Gastrocnemius medialis (tissue), 4 donors: ENCODE data around the gene FUOM. TPM values are rescaled to one million over a fixed set of nuclear protein-coding genes. Genes with fewer than 3 reads are reported as not detected.

Experiments
- ATAC-seq, 2 donors: fragments of 150-250 bp; one replicate each; pipeline ENCODE4 v1.9.1; 2016
- DNase-seq, 2 donors: peaks; one replicate each; pipeline ENCODE4 v3.0.0-alpha.2; 2019
- H3K27ac ChIP-seq, 4 donors: fragments of 200-600 bp; sonication (generic); 1 replicate in 1 of 4; 2 replicates in 3 of 4; pipeline ENCODE4 v1.5.1; 2016 to 2018; ENCODE audit warnings: mild to moderate bottlenecking in 2 of 4, moderate library complexity in 1 of 4
- H3K27me3 ChIP-seq, 3 donors: fragments of 200-600 bp; sonication (generic) in 2 of 3; 1 replicate in 1 of 3; 2 replicates in 2 of 3; pipeline versions ENCODE4 v1.5.1 to v1.6.0; 2016 to 2019; ENCODE audit warnings: mild to moderate bottlenecking in 1 of 3, moderate library complexity in 1 of 3
- H3K36me3 ChIP-seq, 2 donors: fragments of 200-600 bp; sonication (generic) in 1 of 2; one replicate each; pipeline ENCODE4 v1.5.1; 2017 to 2018
- H3K4me1 ChIP-seq, 2 donors: fragments of 200-600 bp; sonication (generic) in 1 of 2; one replicate each; pipeline ENCODE4 v1.5.1; 2016 to 2017; ENCODE audit warnings: mild to moderate bottlenecking in 2 of 2
- H3K4me3 ChIP-seq, 4 donors: fragments of 200-600 bp; sonication (generic) in 3 of 4; 1 replicate in 1 of 4; 2 replicates in 3 of 4; pipeline ENCODE4 v1.5.1; 2016 to 2019; ENCODE audit warnings: mild to moderate bottlenecking in 2 of 4
- H3K9me3 ChIP-seq, 3 donors: fragments of 200-600 bp; sonication (generic) in 2 of 3; 1 replicate in 1 of 3; 2 replicates in 2 of 3; pipeline ENCODE4 v1.5.1; 2016 to 2019
- POLR2A ChIP-seq, 2 donors: fragments of 450-650 bp; IDR thresholded peaks; one replicate each; pipeline ENCODE4 v1.6.1; 2017; ENCODE audit warnings: antibody characterized with exemption in 2 of 2, mild to moderate bottlenecking in 2 of 2, moderate library complexity in 2 of 2
- in situ Hi-C, 4 donors: fragments of 200-750 bp; cut with MboI; loops; one replicate each; pipeline versions ENCODE4 v1.15.0 to v1.8.0; 2017; ENCODE audit warnings: low sequenced_read_pairs in 4 of 4
- intact Hi-C: fragments of 100-400 bp; cut with DNase I; formaldehyde crosslinking; loops from one replicate; pipeline ENCODE4 v1.15.1; 2023; ENCODE audit warnings: low total_unique reads
- total RNA-seq, 4 donors: library from RNA; depleted of rRNA; stranded (reverse); fragments of >200 nt; gene quantifications; one replicate each; pipeline versions ENCODE4 v1.1.0 to v1.2.3, GENCODE V29; 2016
- TF ChIP-seq, protein P1 (sequence below), 5 experiments: fragments of 450-650 bp in 3 of 5; fragments of 200-600 bp in 2 of 5; sonication (generic) in 2 of 5; IDR thresholded peaks in 4 of 5; conservative IDR thresholded peaks in 1 of 5; 1 replicate in 4 of 5; 2 replicates in 1 of 5; pipeline ENCODE4 v1.5.1; 2016 to 2019; ENCODE audit warnings: antibody characterized with exemption in 5 of 5, mild to moderate bottlenecking in 3 of 5, moderate library complexity in 3 of 5

FUOM gene
- total RNA-seq, 4 donors from 2014 or later = 3.2 to 8.9 (median 5.6) TPM

GRCh38 chr10:133346413-133346812, 11.4 kb downstream of the FUOM start:
- intact Hi-C loops = no loop called here
- H3K9me3 ChIP-seq = no peaks in the 10 kb centered on the region
- H3K4me3 ChIP-seq = no peak overlapping the region
- ATAC-seq (no peak), DNase-seq (no peak)
- TF ChIP-seq, protein P1, sequence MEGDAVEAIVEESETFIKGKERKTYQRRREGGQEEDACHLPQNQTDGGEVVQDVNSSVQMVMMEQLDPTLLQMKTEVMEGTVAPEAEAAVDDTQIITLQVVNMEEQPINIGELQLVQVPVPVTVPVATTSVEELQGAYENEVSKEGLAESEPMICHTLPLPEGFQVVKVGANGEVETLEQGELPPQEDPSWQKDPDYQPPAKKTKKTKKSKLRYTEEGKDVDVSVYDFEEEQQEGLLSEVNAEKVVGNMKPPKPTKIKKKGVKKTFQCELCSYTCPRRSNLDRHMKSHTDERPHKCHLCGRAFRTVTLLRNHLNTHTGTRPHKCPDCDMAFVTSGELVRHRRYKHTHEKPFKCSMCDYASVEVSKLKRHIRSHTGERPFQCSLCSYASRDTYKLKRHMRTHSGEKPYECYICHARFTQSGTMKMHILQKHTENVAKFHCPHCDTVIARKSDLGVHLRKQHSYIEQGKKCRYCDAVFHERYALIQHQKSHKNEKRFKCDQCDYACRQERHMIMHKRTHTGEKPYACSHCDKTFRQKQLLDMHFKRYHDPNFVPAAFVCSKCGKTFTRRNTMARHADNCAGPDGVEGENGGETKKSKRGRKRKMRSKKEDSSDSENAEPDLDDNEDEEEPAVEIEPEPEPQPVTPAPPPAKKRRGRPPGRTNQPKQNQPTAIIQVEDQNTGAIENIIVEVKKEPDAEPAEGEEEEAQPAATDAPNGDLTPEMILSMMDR (IDR thresholded peaks at IDR 0.05 in 4 of 5, conservative IDR thresholded peaks at IDR 0.05 in 1 of 5) = no peak
- TF ChIP-seq POLR2A (IDR thresholded peaks at IDR 0.05) = no peak
- in situ Hi-C loops = no loop called here
- no peaks in the 10 kb centered on the region for H3K36me3 ChIP-seq
- H3K4me1 ChIP-seq = no peaks in the 10 kb centered on the region
- no peak overlapping the region for H3K27ac ChIP-seq
- peaks cover 26 to 46% (median 39%) of the 10 kb centered on the region in 3 donors for H3K27me3 ChIP-seq

DNA sequence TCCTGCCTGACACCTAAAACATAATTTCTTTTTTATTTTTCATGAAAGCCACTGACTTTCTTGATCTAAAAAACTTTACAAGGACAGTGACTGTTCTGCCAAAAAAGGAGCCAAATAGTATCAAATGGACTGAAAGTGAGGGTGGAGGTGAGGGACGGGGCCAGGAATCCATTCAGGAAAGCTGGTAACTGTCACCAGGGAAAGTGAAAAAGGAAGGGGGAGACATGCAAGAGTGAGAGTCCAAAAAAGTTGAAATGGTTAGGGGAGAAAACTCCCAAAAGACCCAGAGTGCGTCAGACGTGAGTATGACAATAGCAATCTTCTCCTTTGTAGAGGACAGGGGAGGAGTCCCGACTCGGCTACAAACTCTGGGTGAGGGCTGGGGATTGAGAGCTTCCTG, 13.6 kb downstream of the FUOM start:
- H3K27ac ChIP-seq = no peak overlapping the region
- TF ChIP-seq, protein P1 (IDR thresholded peaks at IDR 0.05 in 4 of 5, conservative IDR thresholded peaks at IDR 0.05 in 1 of 5) = no peak
- TF ChIP-seq POLR2A (IDR thresholded peaks at IDR 0.05) = no peak

DNA sequence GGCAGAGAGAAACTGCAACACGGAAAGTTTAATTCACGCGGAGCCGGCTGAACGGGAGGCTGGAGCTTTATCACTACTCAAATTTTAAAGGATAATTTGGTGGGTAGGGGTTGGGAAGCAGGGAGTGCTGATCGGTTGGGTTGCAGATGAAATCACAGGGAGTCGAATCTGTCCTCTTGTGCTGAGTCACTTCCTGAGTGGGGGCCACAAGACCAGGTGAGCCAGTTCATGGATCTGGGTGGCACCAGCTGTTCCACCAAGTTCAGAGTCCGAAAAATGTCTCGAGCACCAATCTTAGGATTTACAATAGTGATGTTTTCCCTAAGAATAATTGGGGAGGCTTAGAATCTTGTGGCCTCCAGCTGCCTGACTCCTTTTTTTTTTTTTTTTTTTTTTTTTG, 14.3 kb downstream of the FUOM start:
- in situ Hi-C loops (no loop called here), intact Hi-C loops (no loop called here)
- ATAC-seq (no peak), DNase-seq (no peak)
- Histone ChIP-seq H3K9me3 (no peaks in the 10 kb centered on the region), H3K36me3 (no peaks in the 10 kb centered on the region), H3K27me3 (peaks cover 42 to 60% (median 56%) of the 10 kb centered on the region in 3 donors), H3K4me3 (no peak overlapping the region), H3K4me1 (no peaks in the 10 kb centered on the region), H3K27ac (no peak overlapping the region)
- no peak for TF ChIP-seq POLR2A (IDR thresholded peaks at IDR 0.05)
- TF ChIP-seq, protein P1 (IDR thresholded peaks at IDR 0.05 in 4 of 5, conservative IDR thresholded peaks at IDR 0.05 in 1 of 5) = no peak

More for the DNA sequence above, 13.6 kb downstream of the FUOM start:
- DNase-seq = no peak
- no peak for ATAC-seq
- in situ Hi-C loops (no loop called here), intact Hi-C loops (no loop called here)
- no peaks in the 10 kb centered on the region for H3K4me1 ChIP-seq
- H3K4me3 ChIP-seq = no peak overlapping the region
- H3K9me3 ChIP-seq = no peaks in the 10 kb centered on the region
- no peaks in the 10 kb centered on the region for H3K36me3 ChIP-seq
- H3K27me3 ChIP-seq = peaks cover 35 to 56% (median 49%) of the 10 kb centered on the region in 3 donors

DNA sequence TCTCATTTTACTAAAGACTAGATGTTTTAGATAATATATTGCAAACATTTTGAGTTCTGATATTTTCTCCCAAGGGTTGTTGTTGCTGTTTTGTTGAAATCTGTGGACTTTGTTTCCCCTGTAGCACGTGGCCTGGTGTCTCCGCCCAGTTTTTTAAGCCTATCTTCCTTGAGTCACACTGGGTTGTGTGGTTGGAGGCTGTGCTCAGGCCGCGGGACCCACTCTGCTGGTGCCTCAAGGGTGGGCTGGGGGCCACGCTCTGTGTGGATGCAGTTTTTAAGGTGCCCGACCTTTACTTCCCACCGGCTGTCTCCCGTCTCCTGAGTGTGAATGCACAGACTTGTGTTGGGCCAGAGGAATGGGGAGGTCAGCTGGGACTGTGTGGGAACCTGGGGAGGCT, 14.9 kb downstream of the FUOM start:
- ATAC-seq = no peak
- DNase-seq = no peak
- H3K27ac ChIP-seq = no peak overlapping the region
- in situ Hi-C loops = no loop called here
- intact Hi-C loops = no loop called here
- peaks cover 47 to 67% (median 59%) of the 10 kb centered on the region in 3 donors for H3K27me3 ChIP-seq
- TF ChIP-seq POLR2A (IDR thresholded peaks at IDR 0.05) = no peak
- TF ChIP-seq, protein P1 (IDR thresholded peaks at IDR 0.05 in 4 of 5, conservative IDR thresholded peaks at IDR 0.05 in 1 of 5) = no peak
- no peaks in the 10 kb centered on the region for H3K4me1 ChIP-seq
- H3K4me3 ChIP-seq = no peak overlapping the region
- no peaks in the 10 kb centered on the region for H3K36me3 ChIP-seq
- H3K9me3 ChIP-seq = no peaks in the 10 kb centered on the region

GRCh38 chr10:133341983-133342382, 15.8 kb downstream of the FUOM start:
- Histone ChIP-seq H3K4me1 (no peaks in the 10 kb centered on the region), H3K9me3 (no peaks in the 10 kb centered on the region), H3K4me3 (no peak overlapping the region), H3K36me3 (no peaks in the 10 kb centered on the region), H3K27ac (no peak overlapping the region), H3K27me3 (peaks cover 54 to 68% (median 59%) of the 10 kb centered on the region in 3 donors)
- ATAC-seq (no peak), DNase-seq (no peak)
- intact Hi-C loops = no loop called here
- TF ChIP-seq, protein P1 (IDR thresholded peaks at IDR 0.05 in 4 of 5, conservative IDR thresholded peaks at IDR 0.05 in 1 of 5) = no peak
- TF ChIP-seq POLR2A (IDR thresholded peaks at IDR 0.05) = no peak
- in situ Hi-C loops = no loop called here
